Keratinocyte (primary cell): ENCODE measurements around the gene LRRD1. TPM values are rescaled to one million over a fixed set of nuclear protein-coding genes. Genes with fewer than 3 reads are reported as not detected.

Source experiments
- DNase-seq: peaks from one replicate; pipeline ENCODE4 v3.0.0-alpha.2; 2011; ENCODE audit warnings: low read depth, missing footprints, low spot score
- FAIRE-seq: peaks from 2 replicates; lab custom pipeline; 2011; peaks lifted over from hg19 to GRCh38; lab: Jason Lieb, UNC
- H2AFZ ChIP-seq: 2 replicates; pipeline ENCODE4 v1.6.0; 2012; ENCODE audit warnings: low read length, control low read depth, inconsistent platforms; ENCODE audit not compliant: control insufficient read depth
- H3K27ac ChIP-seq: 2 replicates; pipeline ENCODE4 v1.5.1; 2011; ENCODE audit warnings: low read length; ENCODE audit not compliant: control insufficient read depth, insufficient read depth
- H3K27me3 ChIP-seq: 3 replicates; pipeline ENCODE4 v1.6.0; 2011; ENCODE audit warnings: low read length; ENCODE audit not compliant: control insufficient read depth, insufficient read depth; ENCODE audit errors: extremely low read depth
- H3K36me3 ChIP-seq, 2 experiments: 2 replicates in 1 of 2; 3 replicates in 1 of 2; pipeline ENCODE4 v1.5.1; 2011; ENCODE audit warnings: low read length in 2 of 2, mild to moderate bottlenecking in 1 of 2; ENCODE audit not compliant: control insufficient read depth in 2 of 2, insufficient read depth in 2 of 2; ENCODE audit errors: extremely low read depth in 1 of 2
- H3K4me1 ChIP-seq: 3 replicates; pipeline ENCODE4 v1.5.1; 2011; ENCODE audit warnings: low read length; ENCODE audit not compliant: control insufficient read depth, insufficient read depth; ENCODE audit errors: extremely low read depth
- H3K4me2 ChIP-seq: 3 replicates; pipeline ENCODE4 v1.6.0; 2011; ENCODE audit warnings: low read depth, low read length; ENCODE audit not compliant: control insufficient read depth, insufficient read depth; ENCODE audit errors: extremely low read depth
- H3K4me3 ChIP-seq, 3 experiments: fragments of 200-600 bp in 1 of 3; sonication (generic) in 1 of 3; 2 replicates in 2 of 3; 3 replicates in 1 of 3; pipeline ENCODE4 v1.5.1; 2011 to 2016; ENCODE audit warnings: low read length in 3 of 3, mild to moderate bottlenecking in 3 of 3, control low read depth in 2 of 3, inconsistent platforms in 1 of 3, low read depth in 1 of 3, mixed read lengths in 1 of 3, mixed run types in 1 of 3, moderate library complexity in 1 of 3; ENCODE audit not compliant: control insufficient read depth in 2 of 3, insufficient read depth in 2 of 3; ENCODE audit errors: extremely low read depth in 1 of 3
- H3K79me2 ChIP-seq: 2 replicates; pipeline ENCODE4 v1.6.0; 2012; ENCODE audit warnings: low read length; ENCODE audit not compliant: control insufficient read depth, insufficient read depth
- H3K9ac ChIP-seq: 3 replicates; pipeline ENCODE4 v1.6.0; 2011; ENCODE audit warnings: low read length; ENCODE audit not compliant: control insufficient read depth, insufficient read depth; ENCODE audit errors: extremely low read depth
- H3K9me1 ChIP-seq: 3 replicates; pipeline ENCODE4 v1.6.0; 2011; ENCODE audit warnings: low read length; ENCODE audit not compliant: control insufficient read depth, insufficient read depth; ENCODE audit errors: extremely low read depth
- H3K9me3 ChIP-seq: 2 replicates; pipeline ENCODE4 v1.5.1; 2012; ENCODE audit warnings: low read depth, low read length; ENCODE audit not compliant: control insufficient read depth
- H4K20me1 ChIP-seq: 3 replicates; pipeline ENCODE4 v1.6.0; 2011; ENCODE audit warnings: low read length; ENCODE audit not compliant: control insufficient read depth, insufficient read depth; ENCODE audit errors: extremely low read depth
- EZH2 ChIP-seq: IDR thresholded peaks from one replicate; pipeline ENCODE4 v1.6.1; 2012; ENCODE audit warnings: inconsistent platforms, mild to moderate bottlenecking, low read length, moderate library complexity
- dilution Hi-C: fragments of 300-500 bp; cut with MboI; formaldehyde crosslinking; loops from one replicate; pipeline ENCODE4 v1.7.0; 2020; ENCODE audit warnings: low sequenced_read_pairs; ENCODE audit not compliant: extremely low pct_ligation_motif_present
- polyA plus RNA-seq, 5 experiments: library from polyadenylated mRNA; depleted of rRNA in 3 of 5; stranded (reverse) in 3 of 5; stranded (forward) in 1 of 5; unstranded in 1 of 5; fragments of >200 nt; gene quantifications; 1 replicate in 1 of 5; 2 replicates in 3 of 5; 3 replicates in 1 of 5; pipeline versions ENCODE4 v1.2.1 to v1.2.3, GENCODE V29; 2011 to 2012; ENCODE audit warnings: missing spikeins in 2 of 5, low read depth in 1 of 5, low replicate concordance in 1 of 5
- TF ChIP-seq, protein P1 (sequence below), 3 experiments: IDR thresholded peaks in 1 of 3; conservative IDR thresholded peaks in 1 of 3; optimal IDR thresholded peaks in 1 of 3; 2 replicates in 2 of 3; 3 replicates in 1 of 3; pipeline versions ENCODE3 to v1.5.1; 2011; ENCODE audit warnings: low read length in 3 of 3, mild to moderate bottlenecking in 3 of 3, moderate library complexity in 2 of 3, control low read depth in 1 of 3, inconsistent platforms in 1 of 3; ENCODE audit not compliant: insufficient read depth in 2 of 3; ENCODE audit errors: extremely low read depth in 1 of 3

Gene LRRD1
- polyA plus RNA-seq, 1 donor (not counting 4 experiments of a cell fraction or from before 2014, with no cell fraction given), result 0.04 TPM

DNA sequence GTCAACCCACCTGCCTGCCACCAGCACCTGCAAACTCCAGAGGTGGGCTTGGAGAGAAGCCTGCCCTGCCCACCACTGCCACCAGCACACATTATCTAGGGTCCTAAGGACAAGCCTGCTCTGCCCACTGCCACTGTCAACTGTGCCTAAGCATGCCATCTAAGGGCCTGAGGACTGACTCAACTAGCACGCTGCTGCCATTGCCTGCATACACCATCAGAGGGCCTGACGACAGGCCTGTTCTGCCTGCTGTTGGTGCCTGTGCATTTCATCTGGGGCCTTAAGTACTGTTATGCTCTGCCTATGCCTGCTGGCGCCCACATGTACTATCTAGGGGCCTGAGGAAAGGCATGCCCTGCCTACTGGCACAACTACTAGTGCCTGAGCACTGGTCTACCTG is 27.0 kb upstream of the LRRD1 start:
- H3K4me1 ChIP-seq, result no peaks in the 10 kb centered on the region
- no peaks in the 10 kb centered on the region for H3K9me3 ChIP-seq
- dilution Hi-C loops, result no loop called here
- H3K9me1 ChIP-seq, result peaks cover 2% of the 10 kb centered on the region
- no peak overlapping the region for H3K4me3 ChIP-seq
- no peak overlapping the region for H3K9ac ChIP-seq
- H4K20me1 ChIP-seq, result no peaks in the 10 kb centered on the region
- H3K27me3 ChIP-seq, result no peaks in the 10 kb centered on the region
- H3K36me3 ChIP-seq, result peaks cover 4 to 13% of the 10 kb centered on the region in 2 experiments
- H3K27ac ChIP-seq, result no peak overlapping the region
- DNase-seq (no peak), FAIRE-seq (no peak)
- TF ChIP-seq, protein P1, sequence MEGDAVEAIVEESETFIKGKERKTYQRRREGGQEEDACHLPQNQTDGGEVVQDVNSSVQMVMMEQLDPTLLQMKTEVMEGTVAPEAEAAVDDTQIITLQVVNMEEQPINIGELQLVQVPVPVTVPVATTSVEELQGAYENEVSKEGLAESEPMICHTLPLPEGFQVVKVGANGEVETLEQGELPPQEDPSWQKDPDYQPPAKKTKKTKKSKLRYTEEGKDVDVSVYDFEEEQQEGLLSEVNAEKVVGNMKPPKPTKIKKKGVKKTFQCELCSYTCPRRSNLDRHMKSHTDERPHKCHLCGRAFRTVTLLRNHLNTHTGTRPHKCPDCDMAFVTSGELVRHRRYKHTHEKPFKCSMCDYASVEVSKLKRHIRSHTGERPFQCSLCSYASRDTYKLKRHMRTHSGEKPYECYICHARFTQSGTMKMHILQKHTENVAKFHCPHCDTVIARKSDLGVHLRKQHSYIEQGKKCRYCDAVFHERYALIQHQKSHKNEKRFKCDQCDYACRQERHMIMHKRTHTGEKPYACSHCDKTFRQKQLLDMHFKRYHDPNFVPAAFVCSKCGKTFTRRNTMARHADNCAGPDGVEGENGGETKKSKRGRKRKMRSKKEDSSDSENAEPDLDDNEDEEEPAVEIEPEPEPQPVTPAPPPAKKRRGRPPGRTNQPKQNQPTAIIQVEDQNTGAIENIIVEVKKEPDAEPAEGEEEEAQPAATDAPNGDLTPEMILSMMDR (optimal IDR thresholded peaks at IDR 0.05 in 1 of 3, IDR thresholded peaks at IDR 0.05 in 1 of 3, conservative IDR thresholded peaks at IDR 0.05 in 1 of 3; ENCODE audit: extremely low read depth in 1 of 3, insufficient read depth in 2 of 3, low read length in 3 of 3), result no peak
- no peak for TF ChIP-seq EZH2
- no peak overlapping the region for H2AFZ ChIP-seq
- no peak overlapping the region for H3K4me2 ChIP-seq
- H3K79me2 ChIP-seq, result no peaks in the 10 kb centered on the region

DNA sequence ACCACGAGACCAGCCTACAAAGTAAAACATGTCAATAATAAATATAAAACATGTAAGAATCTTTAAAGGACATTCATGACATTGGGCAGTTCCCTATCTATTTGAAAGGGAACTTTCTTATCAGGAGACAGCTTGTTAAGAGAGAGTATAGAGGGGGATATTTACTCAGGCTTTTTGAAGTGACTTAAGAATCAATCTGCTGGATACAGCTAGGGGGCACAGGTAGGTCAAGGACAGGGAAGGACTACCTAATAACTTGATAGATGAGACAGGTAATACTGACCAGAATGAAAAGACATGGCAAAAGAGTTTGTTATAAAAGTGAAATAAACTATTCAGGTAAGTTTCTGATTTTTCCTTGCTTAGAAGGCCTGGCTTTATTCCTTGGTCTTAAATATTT is 21.8 kb upstream of the LRRD1 start:
- no peak overlapping the region for H3K4me2 ChIP-seq
- peaks cover 7 to 12% of the 10 kb centered on the region in 2 experiments for H3K36me3 ChIP-seq
- DNase-seq (no peak), FAIRE-seq (no peak)
- H3K9me1 ChIP-seq, result peaks cover 1% of the 10 kb centered on the region
- dilution Hi-C loops, result no loop called here
- H3K9me3 ChIP-seq, result no peaks in the 10 kb centered on the region
- no peak overlapping the region for H3K27ac ChIP-seq
- no peak overlapping the region for H3K9ac ChIP-seq
- H3K4me3 ChIP-seq, result no peak overlapping the region
- no peaks in the 10 kb centered on the region for H3K79me2 ChIP-seq
- H4K20me1 ChIP-seq, result no peaks in the 10 kb centered on the region
- no peaks in the 10 kb centered on the region for H3K4me1 ChIP-seq
- no peak overlapping the region for H2AFZ ChIP-seq
- TF ChIP-seq, protein P1 (optimal IDR thresholded peaks at IDR 0.05 in 1 of 3, IDR thresholded peaks at IDR 0.05 in 1 of 3, conservative IDR thresholded peaks at IDR 0.05 in 1 of 3; ENCODE audit: extremely low read depth in 1 of 3, insufficient read depth in 2 of 3, low read length in 3 of 3), result no peak
- no peak for TF ChIP-seq EZH2
- H3K27me3 ChIP-seq, result no peaks in the 10 kb centered on the region
